A172 (cell line): ENCODE measurements around the gene DLGAP4. TPM values are rescaled to one million over a fixed set of nuclear protein-coding genes. Genes with fewer than 3 reads are reported as not detected.
"Not testable (repeated sequence)": the region's sequence is repeated elsewhere in the genome, so short reads cannot be mapped to it uniquely, and the experiment has no call there.

ENCODE experiments used
- DNase-seq: peaks from one replicate; pipeline ENCODE4 v3.0.0-alpha.2; 2015; ENCODE audit warnings: low spot score
- total RNA-seq: library from RNA; depleted of rRNA; stranded (reverse); fragments of >200 nt; shearing (Covaris generic); gene quantifications from 2 replicates; pipeline ENCODE4 v1.2.3, GENCODE V29; 2014

DLGAP4 gene
- total RNA-seq, 1 experiment from 2014 or later, result 29.6 TPM

GRCh38 chr20:36499723-36500501 lies 193.8 kb downstream of the DLGAP4 start:
- peak; percentile 95 for DNase-seq

GRCh38 chr20:36501367-36502006 lies 195.3 kb downstream of the DLGAP4 start:
- DNase-seq, result no peak

- DNase-seq, result no peak
Observed at GRCh38 chr20:36504295-36504694, 198.2 kb downstream of the DLGAP4 start.

GRCh38 chr20:36506253-36506652 lies 200.1 kb downstream of the DLGAP4 start:
- DNase-seq, result no peak

GRCh38 chr20:36507746-36508145 lies 201.6 kb downstream of the DLGAP4 start:
- no peak for DNase-seq

- DNase-seq, result no peak
Observed at GRCh38 chr20:36519012-36519719, 213.0 kb downstream of the DLGAP4 start.

- no peak for DNase-seq
Observed at GRCh38 chr20:36519944-36520343, 213.8 kb downstream of the DLGAP4 start.

- no peak for DNase-seq
Observed at GRCh38 chr20:36521526-36521925, 215.4 kb downstream of the DLGAP4 start.

GRCh38 chr20:36522412-36522811 lies 216.3 kb downstream of the DLGAP4 start:
- not testable (repeated sequence) for DNase-seq

GRCh38 chr20:36523341-36523740 lies 217.2 kb downstream of the DLGAP4 start:
- no peak for DNase-seq

- DNase-seq, result no peak
Observed at GRCh38 chr20:36525620-36526365, 219.7 kb downstream of the DLGAP4 start.

GRCh38 chr20:36526521-36527011 lies 220.4 kb downstream of the DLGAP4 start:
- DNase-seq, result no peak

GRCh38 chr20:36527331-36528125 lies 221.4 kb downstream of the DLGAP4 start:
- DNase-seq, result no peak

GRCh38 chr20:36528176-36528874 lies 222.2 kb downstream of the DLGAP4 start:
- DNase-seq, result no peak

- DNase-seq, result no peak
Observed at GRCh38 chr20:36528875-36529417, 222.8 kb downstream of the DLGAP4 start.

GRCh38 chr20:36532388-36532787 lies 226.2 kb downstream of the DLGAP4 start:
- no peak for DNase-seq

- DNase-seq, result no peak
Observed at GRCh38 chr20:36532822-36533221, 226.7 kb downstream of the DLGAP4 start.

- no peak for DNase-seq
Observed at GRCh38 chr20:36538026-36538722, 232.0 kb downstream of the DLGAP4 start.

GRCh38 chr20:36540551-36541211 lies 234.5 kb downstream of the DLGAP4 start:
- no peak for DNase-seq
